ENCODE results near the gene NHSL1. TPM values are rescaled to one million over a fixed set of nuclear protein-coding genes. Genes with fewer than 3 reads are reported as not detected.

The NHSL1 gene
- total and polyA plus RNA-seq, 2 of the 8 experiments (the other 6 are each of a cell fraction or from before 2014, with no cell fraction given) = 7.2 to 32.4 TPM

DNA sequence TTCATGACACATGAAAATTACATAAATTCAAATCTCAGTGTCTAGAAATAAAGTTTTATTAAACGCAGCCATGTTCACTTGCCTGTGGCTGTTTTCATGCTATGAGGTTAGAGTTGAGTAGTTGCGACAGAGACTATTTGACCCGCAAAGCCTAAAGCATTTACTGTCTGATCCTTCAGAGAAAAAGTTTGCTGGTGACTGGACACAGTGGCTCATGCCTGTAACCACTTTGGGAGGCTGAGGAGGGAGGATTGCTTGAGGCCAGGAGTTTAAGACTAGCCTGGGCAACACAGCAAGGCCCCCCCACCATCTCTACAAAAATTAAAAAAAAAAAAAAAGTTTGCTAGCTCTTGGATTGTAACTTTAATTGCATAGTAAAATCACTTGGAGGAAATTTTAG lies 112.4 kb downstream of the NHSL1 start:
- Histone ChIP-seq H3K9me3 (ENCODE audit: insufficient read depth in 2 of 2, low read depth in 1 of 2, low read length in 1 of 2) (no peaks in the 10 kb centered on the region), H3K9ac (replicated peaks in 1 of 4; ENCODE audit: extremely low read depth in 1 of 4, low read depth in 3 of 4, low read length in 3 of 4) (no peak overlapping the region), H2AK5ac (ENCODE audit: low read depth, low read length) (no peak overlapping the region), H3K23me2 (ENCODE audit: low read depth, low read length) (no peaks in the 10 kb centered on the region), H3K23ac (ENCODE audit: insufficient read length) (no peak overlapping the region), H2BK5ac (ENCODE audit: low read depth, low read length) (no peak overlapping the region), H3K4me1 (replicated peaks in 1 of 4; ENCODE audit: control insufficient read depth in 3 of 4, insufficient read depth in 4 of 4, low read length in 3 of 4) (peaks cover 0 to 7% (median 1%) of the 10 kb centered on the region in 4 experiments; a peak in 4 of 7 replicates), H4K91ac (replicated peaks; ENCODE audit: insufficient read length, low read length) (no peak overlapping the region), H4K5ac (ENCODE audit: insufficient read length, low read depth, low read length) (no peak overlapping the region), H3K36me3 (ENCODE audit: control insufficient read depth in 2 of 4, insufficient read depth in 4 of 4, low read length in 3 of 4) (no peaks in the 10 kb centered on the region), H2BK120ac (replicated peaks; ENCODE audit: low read depth, low read length) (no peak overlapping the region), H3K4ac (replicated peaks; ENCODE audit: insufficient read length, low read depth, low read length) (no peak overlapping the region), H4K8ac (ENCODE audit: extremely low read depth, insufficient read depth, low read length) (no peak overlapping the region), H4K20me1 (replicated peaks in 1 of 2; ENCODE audit: control insufficient read depth in 1 of 2, insufficient read depth in 2 of 2, low read length in 2 of 2) (no peaks in the 10 kb centered on the region), H3K79me1 (ENCODE audit: low read depth, low read length) (no peaks in the 10 kb centered on the region), H3K18ac (ENCODE audit: extremely low read depth, low read length) (no peak overlapping the region), H3K27ac (ENCODE audit: low read depth, low read length) (no peak overlapping the region), H2AFZ (ENCODE audit: low read length) (no peak overlapping the region), H2BK20ac (ENCODE audit: low read length) (no peak overlapping the region), H3K27me3 (replicated peaks in 1 of 4; ENCODE audit: control insufficient read depth in 3 of 4, extremely low read depth in 1 of 4, insufficient read depth in 3 of 4, low read length in 3 of 4) (no peaks in the 10 kb centered on the region), H2BK15ac (ENCODE audit: low read length) (no peak overlapping the region), H3K4me3 (ENCODE audit: extremely low read depth in 1 of 4, insufficient read depth in 2 of 4, low read depth in 3 of 4, low read length in 4 of 4) (no peak overlapping the region), H3K79me2 (ENCODE audit: control insufficient read depth in 1 of 2, insufficient read depth in 2 of 2, low read length in 2 of 2) (no peaks in the 10 kb centered on the region), H3K4me2 (ENCODE audit: insufficient read depth in 1 of 2, low read depth in 2 of 2, low read length in 2 of 2) (no peak overlapping the region), H3K56ac (replicated peaks; ENCODE audit: insufficient read length, low read depth, low read length) (no peak overlapping the region), H3K14ac (ENCODE audit: insufficient read length) (no peak overlapping the region), H2BK12ac (ENCODE audit: low read depth, low read length) (no peak overlapping the region)
- WGBS, 2 experiments (ENCODE audit: extremely low coverage in 1 of 2, insufficient coverage in 1 of 2, insufficient read length in 1 of 2, insufficient replicate concordance in 2 of 2, low coverage in 1 of 2, low lambda C conversion rate in 2 of 2, missing lambda C conversion rate in 1 of 2) = 97% methylated on average over 3 of the region's 3 CpGs; no CpG with 5 or more reads in 1 of the 2 experiments
- POLR2A ChIA-PET (ENCODE audit: partially characterized antibody) = no interaction called here
- no peak for FAIRE-seq
- no peak for TF ChIP-seq SP2 (IDR thresholded peaks at IDR 0.05; ENCODE audit: low read length)
- TF ChIP-seq, protein P1, sequence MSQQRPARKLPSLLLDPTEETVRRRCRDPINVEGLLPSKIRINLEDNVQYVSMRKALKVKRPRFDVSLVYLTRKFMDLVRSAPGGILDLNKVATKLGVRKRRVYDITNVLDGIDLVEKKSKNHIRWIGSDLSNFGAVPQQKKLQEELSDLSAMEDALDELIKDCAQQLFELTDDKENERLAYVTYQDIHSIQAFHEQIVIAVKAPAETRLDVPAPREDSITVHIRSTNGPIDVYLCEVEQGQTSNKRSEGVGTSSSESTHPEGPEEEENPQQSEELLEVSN (IDR thresholded peaks at IDR 0.05) = no peak
- no peak for TF ChIP-seq RXRA (IDR thresholded peaks at IDR 0.05; ENCODE audit: insufficient read depth, low read depth, low read length)
- TF ChIP-seq CBX8 (IDR thresholded peaks at IDR 0.05; ENCODE audit: borderline replicate concordance, low read depth, low read length) = no peak
- no peak for TF ChIP-seq SP4 (IDR thresholded peaks at IDR 0.05; ENCODE audit: low read length)
- CTCF ChIA-PET (ENCODE audit: partially characterized antibody) = interaction anchor here (0.6 to 1.6 kb wide), 3 partner anchors 11 to 488 kb away, joined by 3 to 5 read pairs (median 3); no protein-coding TSS in a partner anchor
- no peak for DNase-seq (ENCODE audit: low read depth in 1 of 2, low spot score in 2 of 2)
